Coronary artery (tissue), 2 donors: ENCODE data around the gene ZNF785.

Experiments
- DNase-seq: peaks from one replicate; pipeline ENCODE4 v3.0.0-alpha.2; 2017; ENCODE audit warnings: low spot score
- H3K27ac ChIP-seq, 2 donors: fragments of 200-600 bp; sonication (generic); one replicate each; pipeline ENCODE4 v1.5.1; 2016 to 2019
- H3K4me3 ChIP-seq: fragments of 200-600 bp; sonication (generic); 2 replicates; pipeline ENCODE4 v1.5.1; 2016; ENCODE audit warnings: mild to moderate bottlenecking, moderate library complexity
- TF ChIP-seq, protein P1 (sequence below): fragments of 200-600 bp; sonication (generic); IDR thresholded peaks from one replicate; pipeline ENCODE4 v1.5.1; 2019; ENCODE audit warnings: antibody characterized with exemption

ZNF785 gene

DNA sequence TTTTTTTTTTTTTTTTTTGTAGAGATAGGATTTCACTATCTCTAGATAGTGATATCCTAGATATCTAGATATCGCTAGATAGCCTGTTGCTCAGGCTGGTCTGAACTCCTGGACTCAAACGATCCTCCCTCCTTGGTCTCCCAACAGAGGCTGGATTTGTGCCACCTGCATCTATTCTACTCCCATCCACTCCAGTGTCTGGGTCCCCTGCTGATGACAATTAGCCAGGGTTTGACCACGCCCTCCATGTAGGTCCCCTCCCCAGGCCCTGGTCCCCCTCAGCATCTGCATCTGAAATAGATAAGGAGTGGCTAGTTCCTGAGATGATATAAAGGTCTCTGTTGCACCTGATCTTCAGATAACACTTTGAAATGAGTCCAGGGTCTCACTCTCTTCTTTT, 16.2 kb downstream of the ZNF785 start:
- TF ChIP-seq, protein P1, sequence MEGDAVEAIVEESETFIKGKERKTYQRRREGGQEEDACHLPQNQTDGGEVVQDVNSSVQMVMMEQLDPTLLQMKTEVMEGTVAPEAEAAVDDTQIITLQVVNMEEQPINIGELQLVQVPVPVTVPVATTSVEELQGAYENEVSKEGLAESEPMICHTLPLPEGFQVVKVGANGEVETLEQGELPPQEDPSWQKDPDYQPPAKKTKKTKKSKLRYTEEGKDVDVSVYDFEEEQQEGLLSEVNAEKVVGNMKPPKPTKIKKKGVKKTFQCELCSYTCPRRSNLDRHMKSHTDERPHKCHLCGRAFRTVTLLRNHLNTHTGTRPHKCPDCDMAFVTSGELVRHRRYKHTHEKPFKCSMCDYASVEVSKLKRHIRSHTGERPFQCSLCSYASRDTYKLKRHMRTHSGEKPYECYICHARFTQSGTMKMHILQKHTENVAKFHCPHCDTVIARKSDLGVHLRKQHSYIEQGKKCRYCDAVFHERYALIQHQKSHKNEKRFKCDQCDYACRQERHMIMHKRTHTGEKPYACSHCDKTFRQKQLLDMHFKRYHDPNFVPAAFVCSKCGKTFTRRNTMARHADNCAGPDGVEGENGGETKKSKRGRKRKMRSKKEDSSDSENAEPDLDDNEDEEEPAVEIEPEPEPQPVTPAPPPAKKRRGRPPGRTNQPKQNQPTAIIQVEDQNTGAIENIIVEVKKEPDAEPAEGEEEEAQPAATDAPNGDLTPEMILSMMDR = no peak
- H3K27ac ChIP-seq = no peak overlapping the region
- H3K4me3 ChIP-seq = no peak overlapping the region
- no peak for DNase-seq

GRCh38 chr16:30567991-30568638, 17.4 kb downstream of the ZNF785 start:
- TF ChIP-seq, protein P1 = no peak
- no peak for DNase-seq
- Histone ChIP-seq H3K4me3 (no peak overlapping the region), H3K27ac (no peak overlapping the region)

GRCh38 chr16:30567160-30567990, 18.1 kb downstream of the ZNF785 start:
- TF ChIP-seq, protein P1 = no peak
- no peak overlapping the region for H3K4me3 ChIP-seq
- no peak for DNase-seq
- H3K27ac ChIP-seq = no peak overlapping the region

- Histone ChIP-seq H3K27ac (no peak overlapping the region), H3K4me3 (no peak overlapping the region)
- no peak for DNase-seq
- TF ChIP-seq, protein P1 = no peak
Observed at GRCh38 chr16:30566531-30566930, 19.0 kb downstream of the ZNF785 start.

DNA sequence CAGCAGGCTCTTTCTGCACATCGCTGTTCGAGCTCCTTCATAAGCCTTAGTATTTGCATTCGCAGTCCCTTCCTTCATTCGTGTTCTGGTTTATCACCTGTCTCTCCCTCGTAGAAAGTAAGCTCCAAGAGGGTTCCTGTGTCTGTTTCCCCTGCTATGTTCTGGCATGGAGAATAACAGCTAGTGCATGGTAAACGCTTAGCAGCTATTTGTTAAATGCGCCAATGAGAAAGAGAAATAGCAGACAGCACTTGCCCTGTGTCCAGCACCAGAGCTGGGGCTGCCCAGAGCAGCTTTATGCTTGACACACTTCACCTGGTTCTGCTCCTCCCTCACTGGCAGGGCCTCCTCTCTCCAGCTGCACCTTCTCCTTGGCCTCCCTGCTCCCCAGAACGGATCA, 19.5 kb downstream of the ZNF785 start:
- H3K4me3 ChIP-seq = no peak overlapping the region
- no peak for DNase-seq
- TF ChIP-seq, protein P1 = no peak
- H3K27ac ChIP-seq = no peak overlapping the region

DNA sequence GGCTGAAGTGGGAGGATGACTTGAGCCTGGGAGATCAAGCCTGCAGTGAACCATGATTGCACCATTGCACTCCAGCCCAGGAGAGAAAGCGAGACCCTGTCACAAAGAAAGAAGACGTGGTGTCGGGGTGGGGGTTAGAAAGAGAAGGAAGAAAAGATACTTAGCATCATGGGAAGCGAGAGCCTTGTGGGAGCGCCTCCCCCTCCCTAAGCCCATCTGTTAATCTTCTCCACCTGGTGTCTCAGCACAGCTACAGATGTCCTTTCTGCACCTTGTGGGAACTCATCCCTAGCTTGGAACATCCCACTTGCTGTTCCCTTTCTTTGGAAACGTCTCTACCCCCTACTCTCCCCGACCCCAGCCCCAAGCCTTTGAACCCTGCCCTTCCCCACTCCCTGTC, 20.0 kb downstream of the ZNF785 start:
- TF ChIP-seq, protein P1 = no peak
- Histone ChIP-seq H3K4me3 (no peak overlapping the region), H3K27ac (no peak overlapping the region)
- DNase-seq = no peak

- Histone ChIP-seq H3K4me3 (no peak overlapping the region), H3K27ac (no peak overlapping the region)
- TF ChIP-seq, protein P1 = no peak
- DNase-seq = no peak
Observed at GRCh38 chr16:30562021-30562420, 23.5 kb downstream of the ZNF785 start.
